GM12873 (cell line): ENCODE data around the gene PIAS4.

ENCODE experiments used
- TF ChIP-seq, protein P1 (sequence below): IDR thresholded peaks from 2 replicates; pipeline ENCODE4 v1.5.1; 2012; ENCODE audit warnings: low read depth, mild to moderate bottlenecking, moderate library complexity, low read length, control low read depth; ENCODE audit not compliant: insufficient read depth; ENCODE audit errors: missing control alignments

Gene PIAS4

DNA sequence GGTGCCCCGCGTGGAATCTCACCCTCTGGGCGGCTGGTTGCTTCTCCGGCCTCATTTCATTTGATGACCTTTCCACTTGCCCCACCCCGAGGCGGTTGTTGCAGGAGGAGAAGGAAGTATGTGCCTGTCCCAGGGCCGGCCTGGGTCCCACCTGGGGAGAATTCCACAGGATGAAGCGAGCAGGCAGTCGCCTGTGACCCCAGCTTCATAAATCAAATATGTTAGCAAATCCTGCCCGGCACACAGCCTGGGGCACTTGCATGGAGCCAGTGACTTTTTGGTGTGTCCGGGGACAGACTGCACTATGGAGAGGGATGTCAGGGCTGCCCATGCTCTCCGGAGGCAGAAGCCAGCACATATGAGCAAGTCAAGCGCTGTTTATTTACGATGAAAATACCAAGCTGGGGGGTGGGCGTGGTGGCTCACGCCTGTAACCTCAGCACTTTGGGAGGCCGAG is 78.9 kb downstream of the PIAS4 start:
- TF ChIP-seq, protein P1, sequence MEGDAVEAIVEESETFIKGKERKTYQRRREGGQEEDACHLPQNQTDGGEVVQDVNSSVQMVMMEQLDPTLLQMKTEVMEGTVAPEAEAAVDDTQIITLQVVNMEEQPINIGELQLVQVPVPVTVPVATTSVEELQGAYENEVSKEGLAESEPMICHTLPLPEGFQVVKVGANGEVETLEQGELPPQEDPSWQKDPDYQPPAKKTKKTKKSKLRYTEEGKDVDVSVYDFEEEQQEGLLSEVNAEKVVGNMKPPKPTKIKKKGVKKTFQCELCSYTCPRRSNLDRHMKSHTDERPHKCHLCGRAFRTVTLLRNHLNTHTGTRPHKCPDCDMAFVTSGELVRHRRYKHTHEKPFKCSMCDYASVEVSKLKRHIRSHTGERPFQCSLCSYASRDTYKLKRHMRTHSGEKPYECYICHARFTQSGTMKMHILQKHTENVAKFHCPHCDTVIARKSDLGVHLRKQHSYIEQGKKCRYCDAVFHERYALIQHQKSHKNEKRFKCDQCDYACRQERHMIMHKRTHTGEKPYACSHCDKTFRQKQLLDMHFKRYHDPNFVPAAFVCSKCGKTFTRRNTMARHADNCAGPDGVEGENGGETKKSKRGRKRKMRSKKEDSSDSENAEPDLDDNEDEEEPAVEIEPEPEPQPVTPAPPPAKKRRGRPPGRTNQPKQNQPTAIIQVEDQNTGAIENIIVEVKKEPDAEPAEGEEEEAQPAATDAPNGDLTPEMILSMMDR, result no peak

DNA sequence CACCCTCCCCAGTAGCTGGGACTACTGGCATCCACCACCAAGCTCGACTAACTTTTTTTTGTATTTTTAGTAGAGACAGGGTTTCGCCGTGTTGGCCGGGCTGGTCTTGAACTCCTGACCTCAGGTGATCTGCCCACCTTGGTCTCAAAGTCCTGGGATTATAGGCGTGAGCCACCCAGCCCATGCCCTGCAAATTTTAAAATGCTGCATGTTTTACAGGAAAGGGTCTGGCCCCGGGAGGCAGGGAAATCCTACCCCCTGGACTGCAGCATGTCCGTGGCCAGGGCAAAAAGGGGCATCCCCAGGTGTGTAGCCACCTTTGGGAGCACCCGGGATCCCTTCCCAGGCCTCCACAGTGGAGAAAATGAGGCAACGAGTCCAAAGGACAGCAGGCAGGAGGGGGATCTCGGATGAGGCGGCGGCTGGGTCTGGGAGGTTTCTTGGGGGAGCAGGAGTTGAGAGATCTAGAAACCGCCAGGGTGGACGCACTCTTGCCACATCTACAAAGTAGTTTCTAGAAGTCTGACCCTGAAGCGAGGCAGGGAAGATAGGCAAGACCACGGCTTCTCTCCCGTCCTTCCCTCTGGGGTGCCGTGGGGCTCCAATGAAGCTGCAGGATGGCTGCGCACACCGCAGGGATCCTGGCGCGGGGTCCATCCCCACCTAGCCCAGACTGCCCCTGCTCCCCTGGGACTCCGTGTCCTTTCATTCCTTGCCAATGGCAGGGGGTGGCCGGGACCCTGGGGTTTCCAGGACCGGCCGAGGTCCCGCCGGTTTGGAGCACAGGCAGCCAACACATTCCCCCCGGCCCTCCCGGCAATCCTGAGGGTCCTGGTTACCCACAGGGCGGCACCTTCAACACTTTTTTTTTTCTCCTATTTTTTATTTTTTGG is 80.5 kb downstream of the PIAS4 start:
- TF ChIP-seq, protein P1, result no peak

DNA sequence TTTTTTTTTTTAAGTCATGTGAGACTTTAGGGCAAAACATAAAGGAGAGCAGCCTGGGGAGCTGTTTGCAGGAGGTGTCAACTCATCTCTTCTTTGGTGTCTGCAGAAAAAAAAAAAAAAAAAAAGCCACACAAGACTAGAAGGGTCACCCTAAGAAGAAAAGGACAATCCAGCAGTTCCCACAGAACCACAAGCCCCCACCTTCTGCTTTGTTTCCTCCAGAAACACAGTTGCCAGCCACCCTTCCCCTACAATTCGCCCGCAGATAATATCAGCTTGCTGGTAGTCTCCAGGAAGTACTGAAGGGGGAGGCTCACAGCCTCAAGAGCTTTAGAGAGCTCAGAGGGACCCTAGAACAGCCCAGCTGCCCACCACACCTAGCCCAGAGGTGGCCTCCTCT is 81.4 kb downstream of the PIAS4 start:
- TF ChIP-seq, protein P1, result no peak
